Fibroblast of skin of scalp (primary cell): ENCODE data around the gene GLCCI1. TPM values are rescaled to one million over a fixed set of nuclear protein-coding genes. Genes with fewer than 3 reads are reported as not detected.
A peak's percentile ranks its signal among the peaks of the same experiment; 100 is the strongest.

Experiments
- DNase-seq: peaks from one replicate; pipeline ENCODE4 v3.0.0-alpha.2; 2013
- polyA plus RNA-seq, 2 experiments: library from polyadenylated mRNA; unstranded; fragments of 120-200 nt; gene quantifications; one replicate each; pipeline ENCODE4 v1.2.1, GENCODE V29; 2013; ENCODE audit not compliant: insufficient read length in 2 of 2

Gene GLCCI1
- polyA plus RNA-seq (2013, experiment 1 of 2; ENCODE audit: insufficient read length), result 5.3 TPM
- 6.1 TPM for polyA plus RNA-seq (2013, experiment 2 of 2; ENCODE audit: insufficient read length)

GRCh38 chr7:7968544-7969305 is at the start of gene GLCCI1:
Gene GLCCI1, plus strand, starts transcription at chr7:7968796. Its CDS starts 555 bp downstream, at chr7:7969351.
- DNase-seq, result peak; percentile 97

GRCh38 chr7:7919449-7919945 is 49.1 kb upstream of the GLCCI1 start:
- DNase-seq, result no peak

GRCh38 chr7:7920056-7920455 is 48.5 kb upstream of the GLCCI1 start:
- DNase-seq, result no peak

- no peak for DNase-seq
Measured at GRCh38 chr7:7920481-7920880, 48.1 kb upstream of the GLCCI1 start.

GRCh38 chr7:7921830-7922229 is 46.8 kb upstream of the GLCCI1 start:
- DNase-seq, result no peak

GRCh38 chr7:7922684-7923385 is 45.8 kb upstream of the GLCCI1 start:
- DNase-seq, result no peak

GRCh38 chr7:7923818-7924217 is 44.8 kb upstream of the GLCCI1 start:
- DNase-seq, result no peak

- DNase-seq, result no peak
Measured at GRCh38 chr7:7924303-7924702, 44.3 kb upstream of the GLCCI1 start.

- DNase-seq, result no peak
Measured at GRCh38 chr7:7931626-7932025, 37.0 kb upstream of the GLCCI1 start.

- DNase-seq, result no peak
Measured at GRCh38 chr7:7932553-7932952, 36.0 kb upstream of the GLCCI1 start.

GRCh38 chr7:7933915-7934526 is 34.6 kb upstream of the GLCCI1 start:
- DNase-seq, result no peak

GRCh38 chr7:7934945-7935344 is 33.7 kb upstream of the GLCCI1 start:
- no peak for DNase-seq

- no peak for DNase-seq
Measured at GRCh38 chr7:7938471-7938870, 30.1 kb upstream of the GLCCI1 start.

GRCh38 chr7:7943951-7944350 is 24.6 kb upstream of the GLCCI1 start:
- no peak for DNase-seq

- DNase-seq, result no peak
Measured at GRCh38 chr7:7944619-7945282, 23.8 kb upstream of the GLCCI1 start.

- no peak for DNase-seq
Measured at GRCh38 chr7:7946486-7946885, 22.1 kb upstream of the GLCCI1 start.

- no peak for DNase-seq
Measured at GRCh38 chr7:7948232-7948631, 20.4 kb upstream of the GLCCI1 start.

GRCh38 chr7:7953806-7954205 is 14.8 kb upstream of the GLCCI1 start:
- DNase-seq, result peak; percentile 93

- DNase-seq, result peak; percentile 78
Measured at GRCh38 chr7:7956531-7957128, 12.0 kb upstream of the GLCCI1 start.

GRCh38 chr7:7957513-7957912 is 11.1 kb upstream of the GLCCI1 start:
- no peak for DNase-seq

- no peak for DNase-seq
Measured at GRCh38 chr7:7959979-7960670, 8.5 kb upstream of the GLCCI1 start.

GRCh38 chr7:7962851-7963250 is 5.7 kb upstream of the GLCCI1 start:
- peak; percentile 66 for DNase-seq
